ENCODE data around the gene MAP3K5. TPM values are rescaled to one million over a fixed set of nuclear protein-coding genes. Genes with fewer than 3 reads are reported as not detected.

The MAP3K5 gene
- total and polyA plus RNA-seq, 12 donors: 41.9 to 306 (median 215) TPM

GRCh38 chr6:136549300-136550044 lies 242.8 kb downstream of the MAP3K5 start:
- Histone ChIP-seq H3K27ac (peak overlapping the region in 3 of 5 donors; percentile 74 to 93 (median 83)), H3K27me3 (no peaks in the 10 kb centered on the region), H3K9me3 (replicated peaks in 1 of 3) (no peaks in the 10 kb centered on the region), H3K4me3 (peak overlapping the region in 2 of 4 donors; percentile 75), H3K4me1 (replicated peaks in 1 of 2) (peaks cover 8 to 11% of the 10 kb centered on the region in 2 donors), H3K36me3 (replicated peaks in 1 of 2) (no peaks in the 10 kb centered on the region)
- 2 to 7% (median 4%) methylated on average over 11 to 42 of the region's 42 CpGs for WGBS, 4 donors
- intact Hi-C loops (cut with DNase I): no loop called here
- no peak for TF ChIP-seq CTCF (IDR thresholded peaks at IDR 0.05)
- no peak for TF ChIP-seq POLR2A (IDR thresholded peaks at IDR 0.05)
- peak in 6 of 7 donors; percentile 21 to 43 (median 27) for DNase-seq

- Histone ChIP-seq H3K9me3 (replicated peaks in 1 of 3) (no peaks in the 10 kb centered on the region), H3K36me3 (replicated peaks in 1 of 2) (no peaks in the 10 kb centered on the region), H3K27me3 (no peaks in the 10 kb centered on the region), H3K4me1 (replicated peaks in 1 of 2) (peaks cover 8 to 11% of the 10 kb centered on the region in 2 donors), H3K27ac (no peak overlapping the region), H3K4me3 (peak overlapping the region in 1 of 4 donors; percentile 75)
- no peak for DNase-seq
- TF ChIP-seq CTCF (IDR thresholded peaks at IDR 0.05) (no peak), POLR2A (IDR thresholded peaks at IDR 0.05) (no peak)
- intact Hi-C loops (cut with DNase I): no loop called here
- WGBS, 4 donors: 68 to 74% (median 72%) methylated on average over 14 of the region's 14 CpGs
Measured at GRCh38 chr6:136548582-136549299, 243.5 kb downstream of the MAP3K5 start.

- H3K36me3 ChIP-seq (replicated peaks in 1 of 2): no peaks in the 10 kb centered on the region
- WGBS, 4 donors: 80 to 88% (median 85%) methylated on average over 1 of the region's 1 CpG
- TF ChIP-seq CTCF (IDR thresholded peaks at IDR 0.05) (no peak), POLR2A (IDR thresholded peaks at IDR 0.05) (no peak)
- H3K9me3 ChIP-seq (replicated peaks in 1 of 3): no peaks in the 10 kb centered on the region
- no peak for DNase-seq
- no peaks in the 10 kb centered on the region for H3K27me3 ChIP-seq
- H3K4me1 ChIP-seq (replicated peaks in 1 of 2): peaks cover 8 to 11% of the 10 kb centered on the region in 2 donors
- no peak overlapping the region for H3K27ac ChIP-seq
- H3K4me3 ChIP-seq: no peak overlapping the region
- intact Hi-C loops (cut with DNase I): no loop called here
Measured at GRCh38 chr6:136547871-136548270, 244.4 kb downstream of the MAP3K5 start.

- H3K27ac ChIP-seq: no peak overlapping the region
- H3K27me3 ChIP-seq: no peaks in the 10 kb centered on the region
- TF ChIP-seq POLR2A (IDR thresholded peaks at IDR 0.05) (no peak), CTCF (IDR thresholded peaks at IDR 0.05) (peak; percentile 19 to 63 (median 58))
- H3K4me1 ChIP-seq (replicated peaks in 1 of 2): peaks cover 8 to 11% of the 10 kb centered on the region in 2 donors
- DNase-seq: no peak
- no peak overlapping the region for H3K4me3 ChIP-seq
- no peaks in the 10 kb centered on the region for H3K36me3 ChIP-seq (replicated peaks in 1 of 2)
- intact Hi-C loops (cut with DNase I): no loop called here
- H3K9me3 ChIP-seq (replicated peaks in 1 of 3): no peaks in the 10 kb centered on the region
- 43 to 53% (median 45%) methylated on average over 4 of the region's 4 CpGs for WGBS, 4 donors
Measured at GRCh38 chr6:136547336-136547735, 244.9 kb downstream of the MAP3K5 start.

All from adrenal gland (tissue), 12 donors.